Activated CD4-positive, alpha-beta T cell treated with anti-CD3 and anti-CD28 coated beads, Interleukin-2, amount 10 ng/mL, durations not matched to agents 7 days and 5 days (primary cell): ENCODE data around the gene GRK4. TPM values are rescaled to one million over a fixed set of nuclear protein-coding genes. Genes with fewer than 3 reads are reported as not detected.

Experiments
- CTCF ChIA-PET: fragments of 350-600 bp; sonication (Branson Sonifier 250); formaldehyde crosslinking; loops from one replicate; lab custom pipeline; 2021; ENCODE audit warnings: antibody characterized with exemption; lab: Charles Lee
- POLR2A ChIA-PET: fragments of 350-600 bp; sonication (Branson Sonifier 250); formaldehyde crosslinking; loops from one replicate; lab custom pipeline; 2021; ENCODE audit warnings: antibody characterized with exemption; lab: Charles Lee
- DNase-seq: peaks from one replicate; pipeline ENCODE4 v3.0.0-alpha.2; 2020
- H3K27ac Mint-ChIP-seq: one replicate; pipeline ENCODE4 v1.8.0; 2021; ENCODE audit warnings: mild to moderate bottlenecking, moderate library complexity, mixed read lengths
- H3K27me3 Mint-ChIP-seq: one replicate; pipeline ENCODE4 v1.8.0; 2021; ENCODE audit warnings: mixed read lengths
- H3K36me3 Mint-ChIP-seq: one replicate; pipeline ENCODE4 v1.8.0; 2021; ENCODE audit warnings: low read depth, mixed read lengths
- H3K4me1 Mint-ChIP-seq: one replicate; pipeline ENCODE4 v1.8.0; 2021; ENCODE audit warnings: mixed read lengths
- H3K4me3 Mint-ChIP-seq: one replicate; pipeline ENCODE4 v1.8.0; 2021; ENCODE audit warnings: mild to moderate bottlenecking, moderate library complexity, mixed read lengths
- H3K9me3 Mint-ChIP-seq: one replicate; pipeline ENCODE4 v1.8.0; 2021; ENCODE audit warnings: mixed read lengths
- total RNA-seq, 2 experiments: library from RNA; stranded (reverse); gene quantifications; one replicate each; pipeline ENCODE4 v1.2.3, GENCODE V29; 2021

The GRK4 gene
- total RNA-seq, 2 experiments from 2014 or later: 2.5 to 5.2 TPM

DNA sequence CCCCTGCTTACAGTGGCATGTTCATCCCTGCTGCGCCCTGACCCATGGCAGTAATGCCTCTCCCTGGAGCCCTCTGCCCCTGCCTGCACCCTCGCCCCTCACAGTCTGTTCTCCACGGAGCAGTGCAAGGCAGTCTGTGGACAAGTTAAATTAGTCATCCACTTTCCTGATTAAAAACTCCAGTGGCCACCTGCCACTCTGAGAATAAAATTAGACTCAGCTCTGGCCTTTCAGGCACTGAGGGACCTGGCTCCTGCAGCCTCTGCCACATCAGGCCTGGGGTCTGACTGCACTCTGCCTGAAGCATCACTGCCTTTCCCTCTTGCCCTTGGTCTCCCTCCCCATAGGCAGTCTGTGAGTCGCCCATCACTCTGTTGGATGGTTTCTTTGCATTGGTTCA, 53.6 kb downstream of the GRK4 start:
- no peak for DNase-seq
- CTCF ChIA-PET: interaction anchor here (1.3 kb wide), 2 partner anchors 39 to 52 kb away, joined by 3 to 4 read pairs; no protein-coding TSS in a partner anchor
- Mint-ChIP-seq H3K4me3 (no peak overlapping the region), H3K27ac (no peak overlapping the region), H3K36me3 (no peaks in the 10 kb centered on the region), H3K4me1 (peaks cover 14% of the 10 kb centered on the region), H3K27me3 (peaks cover 6% of the 10 kb centered on the region), H3K9me3 (no peaks in the 10 kb centered on the region)
- POLR2A ChIA-PET: no interaction called here

DNA sequence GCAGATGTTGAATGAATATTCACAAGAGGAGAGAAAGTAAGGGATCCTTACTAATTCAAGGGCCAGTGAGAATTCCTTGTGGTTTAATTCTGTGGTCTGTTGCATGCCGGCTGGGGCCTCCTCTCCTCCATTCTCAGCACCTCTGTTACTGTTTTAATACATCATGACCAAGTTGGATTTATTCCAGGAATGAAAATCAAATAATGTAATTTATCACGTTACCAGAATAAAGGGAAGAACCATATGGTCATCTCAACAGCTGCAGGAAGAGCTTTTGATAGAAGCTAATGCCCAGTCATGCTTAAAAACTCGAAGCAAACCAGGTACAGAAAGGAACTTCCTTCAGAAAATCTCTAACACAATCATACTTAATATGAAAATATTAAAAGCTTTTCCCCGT, 54.1 kb downstream of the GRK4 start:
- no peaks in the 10 kb centered on the region for H3K36me3 Mint-ChIP-seq
- H3K4me1 Mint-ChIP-seq: peaks cover 14% of the 10 kb centered on the region
- no peak overlapping the region for H3K27ac Mint-ChIP-seq
- peaks cover 11% of the 10 kb centered on the region for H3K27me3 Mint-ChIP-seq
- no peak overlapping the region for H3K4me3 Mint-ChIP-seq
- no peak for DNase-seq
- ChIA-PET POLR2A (no interaction called here), CTCF (interaction anchor here (1.2 to 1.3 kb wide), 3 partner anchors 9 to 52 kb away, joined by 3 to 4 read pairs (median 3); no protein-coding TSS in a partner anchor)
- H3K9me3 Mint-ChIP-seq: no peaks in the 10 kb centered on the region

DNA sequence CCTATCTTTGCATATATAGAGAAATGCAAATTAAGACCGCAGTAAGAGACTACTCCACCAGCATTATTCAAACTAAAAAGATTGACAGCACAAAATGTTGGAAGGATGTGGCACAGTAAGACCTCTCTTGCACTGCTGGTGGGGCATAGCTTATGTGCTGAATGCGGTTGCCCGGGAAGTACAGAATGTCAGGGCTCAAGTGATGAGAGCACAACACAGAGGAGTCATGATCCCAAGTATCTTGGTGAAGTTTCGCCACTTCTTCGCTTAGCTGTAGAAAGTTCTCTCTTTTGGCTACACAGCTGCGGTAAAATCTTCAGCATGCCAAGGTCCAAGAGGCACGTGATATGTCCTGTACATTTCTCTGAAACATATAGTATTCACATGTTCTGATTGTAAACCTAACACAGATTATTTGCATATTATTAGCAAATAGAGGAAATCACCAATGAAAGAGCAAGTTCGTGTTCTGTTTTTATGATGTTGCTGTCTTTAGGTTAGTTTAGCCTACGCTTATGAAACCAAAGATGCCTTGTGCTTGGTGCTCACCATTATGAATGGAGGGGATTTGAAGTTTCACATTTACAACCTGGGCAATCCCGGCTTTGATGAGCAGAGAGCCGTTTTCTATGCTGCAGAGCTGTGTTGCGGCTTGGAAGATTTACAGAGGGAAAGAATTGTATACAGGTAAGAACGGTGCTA, 55.9 kb downstream of the GRK4 start:
- Mint-ChIP-seq H3K4me3 (no peak overlapping the region), H3K9me3 (no peaks in the 10 kb centered on the region), H3K27ac (no peak overlapping the region), H3K4me1 (peaks cover 6% of the 10 kb centered on the region), H3K36me3 (no peaks in the 10 kb centered on the region), H3K27me3 (peaks cover 14% of the 10 kb centered on the region)
- CTCF ChIA-PET: interaction anchor here (0.6 kb wide), 1 partner anchor 10 kb away, joined by 3 read pairs; no protein-coding TSS in a partner anchor
- DNase-seq: no peak
- POLR2A ChIA-PET: no interaction called here

DNA sequence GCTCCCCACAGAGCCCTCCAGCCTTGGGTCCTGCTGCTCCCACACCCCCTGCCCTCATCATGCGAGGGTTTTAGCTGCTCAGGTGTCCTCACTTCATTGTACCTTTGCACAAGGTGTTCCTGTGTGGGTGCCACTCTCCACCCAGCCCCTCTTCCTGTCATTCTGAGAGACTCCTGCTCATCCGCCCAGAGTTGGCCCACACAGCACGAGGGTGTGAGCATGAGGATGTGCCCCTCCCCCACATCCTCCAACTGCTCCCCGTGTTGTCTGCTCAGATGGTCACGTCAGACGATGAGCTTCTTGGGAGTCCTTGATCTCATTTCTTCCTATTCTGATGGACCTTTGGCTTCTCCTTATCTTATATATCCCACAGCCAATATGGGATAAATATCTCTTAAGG, 57.8 kb downstream of the GRK4 start:
- no peak for DNase-seq
- no peak overlapping the region for H3K4me3 Mint-ChIP-seq
- H3K36me3 Mint-ChIP-seq: no peaks in the 10 kb centered on the region

DNA sequence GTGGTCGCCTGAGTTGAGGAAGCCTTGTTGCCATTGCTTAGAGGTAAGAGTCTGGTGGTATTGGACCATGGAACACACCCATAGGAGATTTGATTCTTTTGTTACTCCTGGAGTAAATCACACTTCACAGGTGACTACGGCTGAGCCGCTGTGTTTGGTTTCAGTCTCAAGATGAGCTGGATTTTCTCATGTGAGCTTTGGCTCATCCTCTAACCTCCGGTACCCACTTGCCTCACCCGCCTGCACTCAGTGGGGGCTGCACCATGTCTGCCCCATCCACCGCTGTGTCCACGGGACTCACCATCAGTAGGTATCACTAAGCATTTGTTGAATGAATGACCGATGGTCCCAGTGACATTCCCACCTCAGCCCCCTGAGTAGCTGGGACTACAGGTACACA, 58.3 kb downstream of the GRK4 start:
- H3K36me3 Mint-ChIP-seq: no peaks in the 10 kb centered on the region
- H3K9me3 Mint-ChIP-seq: no peaks in the 10 kb centered on the region
- H3K27ac Mint-ChIP-seq: no peak overlapping the region
- CTCF ChIA-PET: interaction anchor here (0.5 kb wide), 2 partner anchors 151 to 330 kb away, joined by 4 to 5 read pairs; no protein-coding TSS in a partner anchor
- DNase-seq: no peak
- no peak overlapping the region for H3K4me3 Mint-ChIP-seq
- H3K27me3 Mint-ChIP-seq: peaks cover 14% of the 10 kb centered on the region
- POLR2A ChIA-PET: no interaction called here
- H3K4me1 Mint-ChIP-seq: peaks cover 4% of the 10 kb centered on the region

More for the DNA sequence above, 57.8 kb downstream of the GRK4 start:
- Mint-ChIP-seq H3K27ac (no peak overlapping the region), H3K27me3 (peaks cover 14% of the 10 kb centered on the region), H3K9me3 (no peaks in the 10 kb centered on the region), H3K4me1 (peaks cover 4% of the 10 kb centered on the region)
- POLR2A ChIA-PET: no interaction called here
- CTCF ChIA-PET: interaction anchor here (1.1 kb wide), 1 partner anchor 161 kb away, joined by 3 read pairs; no protein-coding TSS in a partner anchor

DNA sequence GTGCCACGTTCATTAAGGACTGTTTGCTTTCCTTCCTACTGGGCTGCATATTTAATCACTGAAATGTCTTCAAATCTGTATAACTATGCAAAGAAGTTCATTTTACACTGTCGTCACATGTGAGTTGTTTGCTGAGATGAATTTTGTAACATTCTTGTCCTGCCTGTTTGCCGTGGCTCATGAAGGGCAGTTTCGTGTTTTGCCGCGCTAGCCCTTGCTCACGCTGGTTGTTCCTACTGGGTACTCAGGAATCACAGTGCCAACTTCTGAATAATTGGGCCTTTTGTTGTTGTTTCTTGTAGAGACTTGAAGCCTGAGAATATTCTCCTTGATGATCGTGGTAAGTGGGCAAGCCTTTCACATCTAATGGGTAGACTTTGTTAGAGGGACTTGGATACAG, 58.7 kb downstream of the GRK4 start:
- H3K27me3 Mint-ChIP-seq: peaks cover 14% of the 10 kb centered on the region
- H3K4me3 Mint-ChIP-seq: no peak overlapping the region

DNA sequence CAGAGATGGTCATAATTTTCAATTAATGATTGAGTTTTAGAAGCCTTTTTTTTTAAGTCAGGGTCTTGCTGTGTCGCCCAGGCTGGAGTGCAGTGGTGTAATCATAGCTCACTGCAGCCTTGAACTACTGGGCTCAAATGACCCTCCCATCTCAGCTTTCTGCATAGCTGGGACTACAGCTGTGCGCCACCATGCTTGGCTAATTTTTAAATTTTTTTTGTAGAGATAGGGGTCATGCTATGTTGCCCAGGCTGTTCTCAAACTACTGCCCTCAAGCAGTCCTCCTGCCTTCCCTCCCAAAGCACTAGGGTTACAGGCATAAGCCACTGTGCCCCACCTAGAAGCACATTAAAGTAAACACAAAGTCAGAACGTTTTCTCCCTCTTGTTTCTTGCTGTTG, 59.3 kb downstream of the GRK4 start:
- H3K36me3 Mint-ChIP-seq: no peaks in the 10 kb centered on the region
- no peak overlapping the region for H3K4me3 Mint-ChIP-seq
- ChIA-PET CTCF (no interaction called here), POLR2A (no interaction called here)
- H3K9me3 Mint-ChIP-seq: no peaks in the 10 kb centered on the region
- no peak overlapping the region for H3K27ac Mint-ChIP-seq
- H3K27me3 Mint-ChIP-seq: peaks cover 14% of the 10 kb centered on the region
- DNase-seq: no peak
- peaks cover 4% of the 10 kb centered on the region for H3K4me1 Mint-ChIP-seq

More for the DNA sequence above, 58.7 kb downstream of the GRK4 start:
- H3K27ac Mint-ChIP-seq: no peak overlapping the region
- H3K4me1 Mint-ChIP-seq: peaks cover 4% of the 10 kb centered on the region
- CTCF ChIA-PET: interaction anchor here (0.5 kb wide), 2 partner anchors 152 to 329 kb away, joined by 4 to 5 read pairs; no protein-coding TSS in a partner anchor
- no peaks in the 10 kb centered on the region for H3K36me3 Mint-ChIP-seq
- H3K9me3 Mint-ChIP-seq: no peaks in the 10 kb centered on the region
- DNase-seq: no peak
- POLR2A ChIA-PET: no interaction called here

DNA sequence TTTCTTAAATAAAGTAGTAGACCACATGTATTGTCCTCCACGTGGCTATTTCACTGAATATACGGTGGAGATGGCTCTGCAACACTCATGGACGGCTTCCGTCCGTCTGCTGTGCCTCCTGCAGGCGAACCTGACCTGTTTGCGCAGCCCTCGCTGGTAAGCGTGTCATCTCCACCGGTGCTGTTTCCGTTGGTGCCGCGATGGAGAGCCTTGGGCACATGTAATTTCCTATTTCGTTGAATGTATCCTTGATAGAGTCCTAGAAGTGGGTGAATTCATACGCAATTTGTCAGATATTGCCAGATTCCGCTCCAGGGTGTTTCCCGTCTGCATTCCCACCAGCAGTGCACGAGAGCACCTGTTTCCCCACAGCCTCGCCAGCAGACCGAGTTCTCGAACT, 62.5 kb downstream of the GRK4 start:
- no peak overlapping the region for H3K4me3 Mint-ChIP-seq
- no peaks in the 10 kb centered on the region for H3K9me3 Mint-ChIP-seq
- POLR2A ChIA-PET: no interaction called here

DNA sequence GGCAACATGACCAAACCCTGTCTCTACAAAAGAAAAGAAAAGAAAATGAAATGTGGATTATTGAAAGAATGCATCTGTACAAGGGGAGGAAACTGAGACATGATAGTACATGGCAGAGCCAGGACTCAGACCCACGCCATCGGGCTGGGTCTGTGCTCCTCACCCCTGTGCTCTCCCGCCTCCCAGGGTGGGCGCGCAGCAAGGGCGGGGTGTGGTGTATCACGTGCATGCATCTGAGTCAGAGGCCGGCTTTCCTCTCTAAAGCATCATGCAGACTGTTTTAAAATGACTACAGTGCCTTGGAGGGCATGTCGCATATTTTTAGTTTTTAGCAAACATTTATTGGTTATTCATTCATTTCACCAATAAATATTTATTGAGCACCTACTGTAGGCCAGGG, 63.2 kb downstream of the GRK4 start:
- Mint-ChIP-seq H3K27ac (no peak overlapping the region), H3K27me3 (peaks cover 8% of the 10 kb centered on the region), H3K36me3 (no peaks in the 10 kb centered on the region), H3K9me3 (no peaks in the 10 kb centered on the region), H3K4me3 (no peak overlapping the region), H3K4me1 (no peaks in the 10 kb centered on the region)
- ChIA-PET POLR2A (no interaction called here), CTCF (no interaction called here)
- DNase-seq: no peak

More for the DNA sequence above, 62.5 kb downstream of the GRK4 start:
- CTCF ChIA-PET: no interaction called here
- H3K36me3 Mint-ChIP-seq: no peaks in the 10 kb centered on the region
- no peak for DNase-seq
- H3K27ac Mint-ChIP-seq: no peak overlapping the region
- peaks cover 8% of the 10 kb centered on the region for H3K27me3 Mint-ChIP-seq
- H3K4me1 Mint-ChIP-seq: peaks cover 4% of the 10 kb centered on the region

DNA sequence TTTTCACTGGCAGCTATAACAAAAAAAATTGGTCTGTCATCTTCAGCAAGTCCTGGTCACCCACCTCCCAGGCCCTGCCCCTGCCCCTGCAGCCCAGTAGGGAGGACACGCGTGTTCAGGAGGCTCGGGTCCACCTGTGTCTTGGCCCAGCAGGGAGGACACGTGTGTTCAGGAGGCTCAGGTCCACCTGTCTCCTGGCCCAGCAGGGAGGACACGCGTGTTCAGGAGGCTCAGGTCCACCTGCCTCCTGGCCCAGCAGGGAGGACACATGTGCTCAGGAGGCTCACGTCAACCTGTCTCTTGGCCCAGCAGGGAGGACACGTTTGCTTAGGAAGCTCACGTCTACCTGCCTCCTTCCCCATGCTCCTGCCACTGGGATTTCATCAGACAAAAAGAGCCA, 66.1 kb downstream of the GRK4 start:
- Mint-ChIP-seq H3K27ac (no peak overlapping the region), H3K4me3 (no peak overlapping the region), H3K4me1 (no peaks in the 10 kb centered on the region), H3K36me3 (no peaks in the 10 kb centered on the region), H3K9me3 (no peaks in the 10 kb centered on the region), H3K27me3 (peaks cover 3% of the 10 kb centered on the region)
- POLR2A ChIA-PET: no interaction called here
- DNase-seq: no peak
- CTCF ChIA-PET: no interaction called here

DNA sequence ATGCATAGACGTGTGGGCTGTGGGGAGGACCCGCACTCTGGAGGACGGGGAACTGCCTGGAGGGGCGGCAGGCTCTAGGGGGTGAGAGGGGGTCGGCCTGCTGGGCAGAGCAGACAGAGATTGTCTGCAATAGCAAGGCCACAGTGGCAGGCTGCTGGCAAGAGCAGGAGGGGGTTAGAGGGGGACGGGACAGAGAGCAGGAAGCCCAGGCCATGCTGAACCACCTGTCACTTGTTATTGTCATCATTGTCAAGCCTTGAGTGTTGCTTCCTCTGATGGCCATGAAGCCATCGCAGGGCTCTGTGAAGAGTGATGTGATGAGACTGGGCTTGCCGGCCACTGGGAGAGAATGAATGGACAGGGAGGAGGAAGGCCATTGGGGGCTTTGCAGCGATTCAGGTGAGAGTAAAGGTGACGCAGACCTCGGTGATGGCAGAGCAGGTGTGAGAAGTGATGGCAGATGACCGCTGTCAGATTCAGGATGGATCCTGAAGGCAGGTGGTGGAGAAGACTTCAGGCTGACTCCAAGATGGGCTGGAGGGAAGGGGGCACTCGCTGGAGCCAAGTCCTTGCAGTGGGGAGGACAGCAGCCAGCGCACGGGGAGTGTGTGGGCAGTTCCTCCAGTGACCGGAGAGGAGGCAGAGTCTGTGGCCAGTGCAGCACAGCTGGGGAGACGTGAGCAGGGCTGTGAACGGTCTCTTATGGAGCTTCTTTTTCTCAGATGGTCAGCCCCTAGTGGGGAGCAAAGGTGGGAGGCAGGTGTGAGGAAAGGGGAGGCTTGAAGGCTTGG, 67.4 kb downstream of the GRK4 start:
- Mint-ChIP-seq H3K9me3 (no peaks in the 10 kb centered on the region), H3K27ac (no peak overlapping the region), H3K36me3 (no peaks in the 10 kb centered on the region), H3K27me3 (peaks cover 4% of the 10 kb centered on the region), H3K4me1 (no peaks in the 10 kb centered on the region), H3K4me3 (no peak overlapping the region)
- DNase-seq: no peak
- ChIA-PET CTCF (interaction anchor here (1.0 kb wide), 1 partner anchor 14 kb away, joined by 5 read pairs; no protein-coding TSS in a partner anchor), POLR2A (no interaction called here)

DNA sequence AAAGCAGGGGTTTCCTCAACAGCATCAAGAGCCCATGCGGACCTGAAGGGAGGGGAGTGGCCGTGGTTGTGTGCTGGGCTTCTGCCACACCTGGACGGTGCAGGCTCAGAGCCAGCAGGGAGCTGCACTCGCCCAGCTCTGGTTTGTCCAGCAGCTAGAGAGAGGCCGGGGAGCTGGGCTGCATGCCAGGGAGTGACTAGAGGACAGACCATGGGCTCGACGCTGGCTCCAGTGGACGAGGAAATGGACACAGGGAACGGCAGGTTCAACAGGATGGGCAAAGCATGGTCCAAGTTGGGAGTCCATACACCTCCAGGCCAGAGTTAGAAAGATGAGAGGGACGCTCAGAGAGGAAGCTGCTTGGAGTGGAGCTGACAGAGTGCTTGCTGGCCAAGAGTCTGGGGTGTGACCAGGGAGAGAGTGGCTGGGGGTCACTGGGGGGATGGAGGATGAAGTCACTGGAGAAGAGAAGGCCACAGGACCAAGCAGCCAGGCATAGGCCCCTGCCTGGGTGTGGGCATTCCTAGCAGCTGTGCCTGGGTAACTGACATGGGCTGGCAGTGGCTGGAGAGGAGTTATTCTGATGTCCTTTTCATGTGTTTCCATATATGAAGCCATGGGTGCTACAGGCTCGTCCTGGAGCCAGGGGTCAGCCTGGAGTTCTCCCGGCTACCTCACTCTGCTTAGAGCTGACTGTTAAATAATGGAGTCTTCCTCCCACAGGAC, 68.1 kb downstream of the GRK4 start:
- CTCF ChIA-PET: interaction anchor here (1.0 to 2.2 kb wide), 3 partner anchors 10 to 69 kb away, joined by 5 read pairs; partner anchors contain the start of genes GRK4 and NOP14
- no peak for DNase-seq
- no peak overlapping the region for H3K27ac Mint-ChIP-seq
- no peaks in the 10 kb centered on the region for H3K4me1 Mint-ChIP-seq
- POLR2A ChIA-PET: no interaction called here
- peaks cover 5% of the 10 kb centered on the region for H3K27me3 Mint-ChIP-seq
- H3K4me3 Mint-ChIP-seq: no peak overlapping the region
- no peaks in the 10 kb centered on the region for H3K36me3 Mint-ChIP-seq
- no peaks in the 10 kb centered on the region for H3K9me3 Mint-ChIP-seq
